AG04450 (cell line): ENCODE data around the gene LDLRAD2. TPM values are rescaled to one million over a fixed set of nuclear protein-coding genes. Genes with fewer than 3 reads are reported as not detected.
"Not testable (repeated sequence)": the region's sequence is repeated elsewhere in the genome, so short reads cannot be mapped to it uniquely, and the experiment has no call there.

Experiments used
- CTCF ChIA-PET: fragments of 300-600, 350-600 bp; formaldehyde crosslinking; extraction: SDS; loops from one replicate; lab custom pipeline; 2022; ENCODE audit warnings: antibody characterized with exemption, inconsistent platforms; lab: Charles Lee
- POLR2A ChIA-PET: fragments of 350-600 bp; formaldehyde crosslinking; extraction: SDS; loops from one replicate; lab custom pipeline; 2021; ENCODE audit warnings: antibody characterized with exemption, inconsistent platforms; lab: Yijun Ruan, JAX
- DNase-seq: peaks from one replicate; pipeline ENCODE4 v3.0.0-alpha.2; 2011; ENCODE audit warnings: low read depth, low spot score
- H3K27ac ChIP-seq: one replicate; pipeline ENCODE4 v1.5.1; 2012; ENCODE audit warnings: low read depth, low read length, control low read depth
- H3K27me3 ChIP-seq: one replicate; pipeline ENCODE4 v1.6.0; 2012; ENCODE audit warnings: low read length; ENCODE audit not compliant: control insufficient read depth, insufficient read depth
- H3K4me3 ChIP-seq: 2 replicates; pipeline ENCODE4 v1.5.1; 2011; ENCODE audit warnings: mild to moderate bottlenecking, low read depth, low read length, control low read depth
- H3K9me3 ChIP-seq: 2 replicates; pipeline ENCODE4 v1.5.1; 2012; ENCODE audit warnings: low read length; ENCODE audit not compliant: control insufficient read depth, insufficient read depth
- CTCF ChIP-seq: IDR thresholded peaks from 2 replicates; pipeline ENCODE4 v1.5.1; 2011; ENCODE audit warnings: low read depth, low read length, control low read depth, inconsistent platforms
- polyA minus RNA-seq: library from RNA; depleted of rRNA, polyadenylated mRNA; stranded (reverse); fragments of >200 nt; gene quantifications from 2 replicates; pipeline ENCODE4 v1.2.3, GENCODE V29; 2011; rRNA and poly(A)+ RNA removed
- polyA plus RNA-seq: library from polyadenylated mRNA; depleted of rRNA; stranded (reverse); fragments of >200 nt; gene quantifications from 2 replicates; pipeline ENCODE4 v1.2.3, GENCODE V29; 2011; rRNA removed

Gene LDLRAD2
- polyA plus RNA-seq (0.05 and 0.06 TPM in 2 replicates), polyA minus RNA-seq (not detected in 2 replicates)

GRCh38 chr1:21811875-21812305 is at the start of gene LDLRAD2:
TSS of gene LDLRAD2 (plus strand) at chr1:21812265. CDS start at chr1:21812452, 187 bp downstream.
- Histone ChIP-seq H3K4me3 (no peak within 1 kb of the TSS), H3K27ac (no peak within 1 kb of the TSS), H3K27me3 (peaks cover 3% of the 10 kb centered on the region), H3K9me3 (no peaks in the 10 kb centered on the region)
- no peak for DNase-seq
- TF ChIP-seq CTCF, result no peak
- ChIA-PET POLR2A (no interaction called here), CTCF (no interaction called here)

GRCh38 chr1:21763236-21763635 is 48.8 kb upstream of the LDLRAD2 start:
- CTCF ChIA-PET, result interaction anchor here (0.6 kb wide), 1 partner anchor 192 kb away, joined by 4 read pairs; no protein-coding TSS in a partner anchor

GRCh38 chr1:21763694-21764419 is 48.2 kb upstream of the LDLRAD2 start:
- ChIA-PET CTCF (no interaction called here), POLR2A (no interaction called here)
- no peak overlapping the region for H3K27ac ChIP-seq
- DNase-seq, result no peak
- no peaks in the 10 kb centered on the region for H3K9me3 ChIP-seq
- no peak overlapping the region for H3K4me3 ChIP-seq
- TF ChIP-seq CTCF, result no peak
- no peaks in the 10 kb centered on the region for H3K27me3 ChIP-seq

More at GRCh38 chr1:21763236-21763635, 48.8 kb upstream of the LDLRAD2 start:
- no peaks in the 10 kb centered on the region for H3K9me3 ChIP-seq
- no peak overlapping the region for H3K27ac ChIP-seq
- no peak for TF ChIP-seq CTCF
- DNase-seq, result no peak
- H3K4me3 ChIP-seq, result no peak overlapping the region
- H3K27me3 ChIP-seq, result no peaks in the 10 kb centered on the region
- POLR2A ChIA-PET, result interaction anchor here (0.7 to 1.0 kb wide), 2 partner anchors 13 to 23 kb away, joined by 4 to 8 read pairs; no protein-coding TSS in a partner anchor

GRCh38 chr1:21764615-21765423 is 47.2 kb upstream of the LDLRAD2 start:
- no peak for TF ChIP-seq CTCF
- peak overlapping the region; percentile 39 for H3K27ac ChIP-seq
- DNase-seq, result peak; percentile 47
- no peaks in the 10 kb centered on the region for H3K9me3 ChIP-seq
- POLR2A ChIA-PET, result interaction anchor here (0.7 to 1.4 kb wide), 3 partner anchors 12 to 30 kb away, joined by 4 to 5 read pairs (median 5); partner anchors contain the start of gene USP48
- CTCF ChIA-PET, result no interaction called here
- no peak overlapping the region for H3K4me3 ChIP-seq
- H3K27me3 ChIP-seq, result no peaks in the 10 kb centered on the region

- ChIA-PET POLR2A (no interaction called here), CTCF (no interaction called here)
- Histone ChIP-seq H3K27me3 (no peaks in the 10 kb centered on the region), H3K9me3 (no peaks in the 10 kb centered on the region), H3K27ac (no peak overlapping the region), H3K4me3 (no peak overlapping the region)
- no peak for DNase-seq
- no peak for TF ChIP-seq CTCF
These were observed 45.9 kb upstream of the LDLRAD2 start for GRCh38 chr1:21766210-21766609.

- H3K4me3 ChIP-seq, DNase-seq, H3K27ac ChIP-seq, H3K9me3 ChIP-seq, H3K27me3 ChIP-seq, POLR2A ChIA-PET: not testable (repeated sequence)
- CTCF ChIA-PET, result interaction anchor here (0.6 kb wide), 1 partner anchor 27 kb away, joined by 3 read pairs; no protein-coding TSS in a partner anchor
These were observed 45.0 kb upstream of the LDLRAD2 start for GRCh38 chr1:21767106-21767505.
